ENCODE measurements around the gene GPR153.

The GPR153 gene

DNA sequence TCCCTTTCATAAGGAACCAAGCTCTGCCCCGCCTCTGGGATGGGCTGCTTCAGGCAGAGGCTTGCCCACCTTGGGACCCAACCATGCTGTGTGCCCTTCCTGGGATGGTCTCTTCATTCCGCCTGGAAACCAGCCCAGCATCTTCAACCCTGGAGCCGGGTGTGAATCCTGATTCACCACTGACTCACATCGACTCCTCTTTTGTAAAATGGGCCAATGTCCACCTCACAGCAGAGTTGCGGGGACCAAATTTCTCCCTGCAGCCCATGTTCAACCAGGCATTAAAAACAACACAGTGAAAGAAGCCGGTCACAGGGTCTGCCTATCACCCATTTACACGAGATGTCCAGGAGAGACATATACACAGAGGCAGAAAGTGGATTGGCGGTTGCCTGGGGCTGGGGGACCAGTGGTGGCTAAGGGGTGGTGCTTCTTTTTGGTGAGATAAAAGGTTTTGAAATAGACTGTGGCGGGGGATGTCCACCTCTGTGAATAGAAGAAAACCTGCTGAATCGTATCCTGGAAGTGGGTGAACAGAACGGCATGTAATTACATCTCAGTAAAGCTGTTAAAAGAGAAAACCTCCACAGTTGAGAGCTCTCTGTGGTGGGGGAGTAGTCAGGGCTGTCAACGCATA lies 6.9 kb upstream of the GPR153 start:
- no peak overlapping the region for H3K4me3 ChIP-seq (ENCODE audit: low read depth in 1 of 2, low read length in 2 of 2)
- H3K27ac ChIP-seq (ENCODE audit: low read depth, low read length), result no peak overlapping the region
- no peaks in the 10 kb centered on the region for H3K9me3 ChIP-seq (ENCODE audit: low read length)
- peaks cover 18% of the 10 kb centered on the region for H3K4me1 ChIP-seq (ENCODE audit: insufficient read depth, low read length)
- no peaks in the 10 kb centered on the region for H3K36me3 ChIP-seq (ENCODE audit: insufficient read depth, low read length)
- no peaks in the 10 kb centered on the region for H3K27me3 ChIP-seq (ENCODE audit: control insufficient read depth in 1 of 2, insufficient read depth in 2 of 2, low read length in 2 of 2)
- no peak overlapping the region for H3K9ac ChIP-seq (ENCODE audit: low read length)

DNA sequence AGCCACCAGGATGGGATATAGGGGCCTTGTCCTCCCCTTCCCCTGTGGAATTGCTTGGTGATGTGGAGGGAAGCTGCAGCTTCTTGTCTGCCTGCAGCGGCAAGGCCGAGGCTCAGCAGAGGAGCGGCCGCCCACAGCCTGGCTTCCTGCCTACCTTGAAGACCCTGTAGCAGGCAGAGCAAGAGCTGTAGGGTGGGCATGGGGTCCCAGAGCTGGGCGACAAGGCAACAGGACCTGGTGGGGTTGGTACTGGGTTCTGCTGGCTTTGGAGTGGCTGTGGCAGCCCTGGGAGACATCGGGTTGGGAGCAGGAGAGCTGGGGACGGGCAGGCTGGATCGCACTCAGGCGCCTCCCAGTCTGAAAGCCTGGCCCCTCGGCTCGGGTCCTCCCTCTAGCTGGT lies 5.7 kb upstream of the GPR153 start:
- peaks cover 18% of the 10 kb centered on the region for H3K4me1 ChIP-seq (ENCODE audit: insufficient read depth, low read length)
- no peak overlapping the region for H3K9ac ChIP-seq (ENCODE audit: low read length)
- H3K36me3 ChIP-seq (ENCODE audit: insufficient read depth, low read length), result no peaks in the 10 kb centered on the region

DNA sequence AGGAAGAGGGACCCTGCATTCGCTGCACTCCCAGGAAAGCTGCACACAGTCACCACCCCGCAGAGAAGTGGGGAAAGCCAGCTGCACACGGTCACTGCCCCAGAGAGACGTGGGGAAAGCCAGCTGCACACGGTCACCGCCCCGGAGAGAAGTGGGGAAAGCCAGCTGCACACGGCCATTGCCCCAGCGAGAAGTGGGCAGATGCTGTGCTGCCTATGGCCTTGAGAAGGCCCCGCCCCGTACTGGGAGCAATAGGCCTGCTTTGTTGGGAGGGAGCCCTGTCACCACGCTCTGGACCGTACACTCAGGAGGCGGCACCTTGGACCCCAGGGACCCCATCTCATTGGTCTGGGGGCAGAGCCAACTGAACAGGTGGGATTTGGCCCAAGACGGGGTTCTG lies 4.3 kb upstream of the GPR153 start:
- Histone ChIP-seq H3K4me1 (ENCODE audit: insufficient read depth, low read length) (peaks cover 13% of the 10 kb centered on the region), H3K4me3 (ENCODE audit: low read depth in 1 of 2, low read length in 2 of 2) (no peak overlapping the region), H3K36me3 (ENCODE audit: insufficient read depth, low read length) (no peaks in the 10 kb centered on the region), H3K27ac (ENCODE audit: low read depth, low read length) (no peak overlapping the region), H3K27me3 (ENCODE audit: control insufficient read depth in 1 of 2, insufficient read depth in 2 of 2, low read length in 2 of 2) (peaks cover 0 to 7% of the 10 kb centered on the region in 2 donors), H3K9ac (ENCODE audit: low read length) (no peak overlapping the region), H3K9me3 (ENCODE audit: low read length) (no peaks in the 10 kb centered on the region)

More for the DNA sequence above, 5.7 kb upstream of the GPR153 start:
- H3K4me3 ChIP-seq (ENCODE audit: low read depth in 1 of 2, low read length in 2 of 2), result no peak overlapping the region
- peaks cover 0 to 2% of the 10 kb centered on the region in 2 donors for H3K27me3 ChIP-seq (ENCODE audit: control insufficient read depth in 1 of 2, insufficient read depth in 2 of 2, low read length in 2 of 2)
- H3K27ac ChIP-seq (ENCODE audit: low read depth, low read length), result no peak overlapping the region
- H3K9me3 ChIP-seq (ENCODE audit: low read length), result no peaks in the 10 kb centered on the region

- Histone ChIP-seq H3K9ac (ENCODE audit: low read length) (no peak overlapping the region), H3K36me3 (ENCODE audit: insufficient read depth, low read length) (no peaks in the 10 kb centered on the region), H3K4me3 (ENCODE audit: low read depth in 1 of 2, low read length in 2 of 2) (no peak overlapping the region), H3K27ac (ENCODE audit: low read depth, low read length) (no peak overlapping the region), H3K9me3 (ENCODE audit: low read length) (no peaks in the 10 kb centered on the region), H3K4me1 (ENCODE audit: insufficient read depth, low read length) (no peaks in the 10 kb centered on the region), H3K27me3 (ENCODE audit: control insufficient read depth in 1 of 2, insufficient read depth in 2 of 2, low read length in 2 of 2) (peaks cover 0 to 7% of the 10 kb centered on the region in 2 donors)
Observed at GRCh38 chr1:6263716-6264115, 2.8 kb upstream of the GPR153 start.

- Histone ChIP-seq H3K4me3 (ENCODE audit: low read depth in 1 of 2, low read length in 2 of 2) (no peak overlapping the region), H3K9ac (ENCODE audit: low read length) (no peak overlapping the region), H3K36me3 (ENCODE audit: insufficient read depth, low read length) (no peaks in the 10 kb centered on the region), H3K9me3 (ENCODE audit: low read length) (no peaks in the 10 kb centered on the region), H3K27me3 (ENCODE audit: control insufficient read depth in 1 of 2, insufficient read depth in 2 of 2, low read length in 2 of 2) (peaks cover 0 to 7% of the 10 kb centered on the region in 2 donors), H3K27ac (ENCODE audit: low read depth, low read length) (no peak overlapping the region), H3K4me1 (ENCODE audit: insufficient read depth, low read length) (no peaks in the 10 kb centered on the region)
Observed at GRCh38 chr1:6262555-6263420, 1.9 kb upstream of the GPR153 start.

DNA sequence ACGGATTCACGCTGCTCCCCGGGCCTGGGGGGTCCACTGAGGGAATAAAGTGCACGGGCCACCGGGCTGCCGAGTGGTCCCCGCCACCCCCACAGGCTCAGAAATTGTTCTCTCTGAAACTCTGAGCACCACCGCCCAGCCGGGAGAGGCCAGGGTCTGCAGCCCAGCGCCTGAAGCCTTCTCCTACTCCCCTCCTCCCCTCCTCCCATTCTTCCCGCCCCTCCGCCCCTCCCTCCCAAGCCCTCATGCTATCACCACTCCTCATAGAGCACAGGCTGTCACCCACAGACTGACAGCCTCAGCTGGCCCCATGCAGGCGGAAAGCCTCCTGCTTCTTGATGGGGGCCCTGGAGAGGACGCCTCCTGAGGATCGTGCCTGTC lies 707 bp upstream of the GPR153 start:
- H3K27me3 ChIP-seq (ENCODE audit: control insufficient read depth in 1 of 2, insufficient read depth in 2 of 2, low read length in 2 of 2), result peaks cover 0 to 7% of the 10 kb centered on the region in 2 donors
- H3K27ac ChIP-seq (ENCODE audit: low read depth, low read length), result no peak overlapping the region
- peak overlapping the region in 1 of 2 donors; percentile 1 for H3K4me3 ChIP-seq (ENCODE audit: low read depth in 1 of 2, low read length in 2 of 2)
- H3K36me3 ChIP-seq (ENCODE audit: insufficient read depth, low read length), result no peaks in the 10 kb centered on the region
- H3K9me3 ChIP-seq (ENCODE audit: low read length), result no peaks in the 10 kb centered on the region
- H3K4me1 ChIP-seq (ENCODE audit: insufficient read depth, low read length), result no peaks in the 10 kb centered on the region
- no peak overlapping the region for H3K9ac ChIP-seq (ENCODE audit: low read length)

DNA sequence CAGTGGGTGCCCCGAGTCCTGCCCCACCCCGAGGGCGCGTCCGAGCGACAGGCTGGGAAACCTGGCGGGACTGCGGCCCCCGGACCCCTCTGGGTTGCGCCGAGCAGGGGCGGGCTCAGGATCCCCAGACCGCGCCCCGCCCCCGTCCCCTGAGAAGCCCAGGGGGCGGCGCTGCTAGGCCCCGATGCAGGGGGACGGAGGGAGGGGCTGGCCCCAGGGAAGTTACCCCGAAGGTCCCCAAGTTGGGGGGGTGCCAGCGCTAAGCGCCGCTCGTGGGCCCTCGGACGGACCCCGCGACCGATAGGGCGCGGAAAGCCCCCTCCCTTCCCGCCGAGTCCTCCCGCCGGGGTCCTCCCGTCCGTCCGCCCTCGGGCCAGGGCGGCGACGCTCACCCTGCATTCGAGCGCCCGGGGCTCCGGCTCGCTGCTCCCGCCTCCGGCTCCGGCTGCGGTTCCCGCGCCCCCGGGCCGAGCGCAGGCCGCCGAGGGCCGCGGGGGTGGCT lies 414 bp downstream of the GPR153 start:
- Histone ChIP-seq H3K9ac (ENCODE audit: low read length) (no peak overlapping the region), H3K4me3 (ENCODE audit: low read depth in 1 of 2, low read length in 2 of 2) (peak overlapping the region in 1 of 2 donors; percentile 75), H3K27me3 (ENCODE audit: control insufficient read depth in 1 of 2, insufficient read depth in 2 of 2, low read length in 2 of 2) (peaks cover 0 to 7% of the 10 kb centered on the region in 2 donors), H3K9me3 (ENCODE audit: low read length) (no peaks in the 10 kb centered on the region), H3K36me3 (ENCODE audit: insufficient read depth, low read length) (no peaks in the 10 kb centered on the region), H3K4me1 (ENCODE audit: insufficient read depth, low read length) (no peaks in the 10 kb centered on the region), H3K27ac (ENCODE audit: low read depth, low read length) (no peak overlapping the region)

DNA sequence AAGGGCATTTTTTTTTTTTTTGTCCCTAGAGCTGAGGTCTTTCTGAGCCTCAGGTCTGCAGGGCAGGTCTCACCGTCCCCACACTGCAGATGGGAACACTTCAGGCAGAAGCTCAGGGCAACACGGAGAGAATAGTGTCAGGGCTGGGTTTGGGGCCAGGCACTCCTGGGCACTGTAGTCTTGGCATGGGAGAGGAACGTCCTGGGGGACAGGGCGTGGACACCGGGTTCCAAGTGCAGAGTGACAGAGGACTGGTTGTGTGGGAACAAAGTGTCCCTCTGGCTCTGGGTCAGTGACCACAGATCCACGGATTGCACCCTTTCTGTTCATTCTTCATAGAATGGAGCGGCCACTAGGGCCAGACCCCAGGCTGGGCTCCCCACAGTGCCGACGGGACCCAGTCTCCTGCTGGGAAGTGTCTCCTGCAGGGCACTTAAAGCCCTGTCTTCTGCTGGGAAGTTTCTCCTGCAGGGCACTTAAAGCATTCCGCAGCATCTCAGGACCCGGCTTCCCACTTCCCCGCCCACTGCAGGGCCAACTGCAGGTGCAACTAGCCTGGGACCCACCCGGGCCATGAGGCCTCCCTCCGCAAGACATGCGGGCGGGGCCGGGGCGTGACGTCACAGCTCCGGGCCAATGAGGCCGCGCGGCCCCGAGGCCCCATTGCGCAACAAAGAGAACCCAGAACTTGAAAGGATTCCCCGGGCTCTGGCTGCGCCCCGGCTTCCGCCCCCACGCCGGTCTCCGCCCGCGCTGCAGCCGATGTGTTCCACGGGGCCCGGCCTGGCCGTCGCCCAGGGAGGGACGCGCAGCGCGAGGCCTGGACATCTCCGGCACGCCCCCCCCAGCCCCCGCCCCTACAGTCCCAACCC lies 1.2 kb downstream of the GPR153 start:
- no peak overlapping the region for H3K27ac ChIP-seq (ENCODE audit: low read depth, low read length)
- peaks cover 0 to 7% of the 10 kb centered on the region in 2 donors for H3K27me3 ChIP-seq (ENCODE audit: control insufficient read depth in 1 of 2, insufficient read depth in 2 of 2, low read length in 2 of 2)
- no peaks in the 10 kb centered on the region for H3K9me3 ChIP-seq (ENCODE audit: low read length)
- no peak overlapping the region for H3K9ac ChIP-seq (ENCODE audit: low read length)
- H3K4me3 ChIP-seq (ENCODE audit: low read depth in 1 of 2, low read length in 2 of 2), result peak overlapping the region in 1 of 2 donors; percentile 75
- no peaks in the 10 kb centered on the region for H3K36me3 ChIP-seq (ENCODE audit: insufficient read depth, low read length)
- no peaks in the 10 kb centered on the region for H3K4me1 ChIP-seq (ENCODE audit: insufficient read depth, low read length)

GRCh38 chr1:6258675-6259074 lies 2.2 kb downstream of the GPR153 start:
- Histone ChIP-seq H3K36me3 (ENCODE audit: insufficient read depth, low read length) (no peaks in the 10 kb centered on the region), H3K27me3 (ENCODE audit: control insufficient read depth in 1 of 2, insufficient read depth in 2 of 2, low read length in 2 of 2) (peaks cover 0 to 7% of the 10 kb centered on the region in 2 donors), H3K27ac (ENCODE audit: low read depth, low read length) (no peak overlapping the region), H3K9me3 (ENCODE audit: low read length) (no peaks in the 10 kb centered on the region), H3K4me3 (ENCODE audit: low read depth in 1 of 2, low read length in 2 of 2) (no peak overlapping the region), H3K9ac (ENCODE audit: low read length) (no peak overlapping the region), H3K4me1 (ENCODE audit: insufficient read depth, low read length) (no peaks in the 10 kb centered on the region)

- Histone ChIP-seq H3K27ac (ENCODE audit: low read depth, low read length) (no peak overlapping the region), H3K27me3 (ENCODE audit: control insufficient read depth in 1 of 2, insufficient read depth in 2 of 2, low read length in 2 of 2) (peaks cover 0 to 7% of the 10 kb centered on the region in 2 donors), H3K4me1 (ENCODE audit: insufficient read depth, low read length) (no peaks in the 10 kb centered on the region), H3K4me3 (ENCODE audit: low read depth in 1 of 2, low read length in 2 of 2) (no peak overlapping the region), H3K9ac (ENCODE audit: low read length) (no peak overlapping the region), H3K9me3 (ENCODE audit: low read length) (no peaks in the 10 kb centered on the region), H3K36me3 (ENCODE audit: insufficient read depth, low read length) (no peaks in the 10 kb centered on the region)
Observed at GRCh38 chr1:6257541-6258069, 3.3 kb downstream of the GPR153 start.

DNA sequence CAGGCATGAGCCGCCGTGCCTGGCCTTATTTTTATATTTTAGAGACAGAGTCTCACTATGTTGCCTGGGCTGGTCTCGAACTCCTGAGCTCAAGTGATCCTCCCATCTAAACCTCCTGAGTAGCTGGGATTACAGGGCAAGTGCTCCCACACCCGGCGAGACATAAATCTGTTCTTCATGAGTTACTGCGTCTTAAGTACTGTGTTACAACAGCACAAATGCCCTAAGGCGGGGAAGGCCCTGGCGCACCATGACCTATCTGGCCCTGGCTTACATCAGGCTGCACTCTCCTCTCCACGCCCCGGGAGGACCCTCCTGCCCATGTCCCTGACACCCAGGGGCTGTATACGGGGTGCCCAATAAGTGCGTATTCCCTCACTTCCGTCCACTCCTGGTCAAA lies 4.3 kb downstream of the GPR153 start:
- no peak overlapping the region for H3K9ac ChIP-seq (ENCODE audit: low read length)
- H3K27ac ChIP-seq (ENCODE audit: low read depth, low read length), result no peak overlapping the region
- H3K27me3 ChIP-seq (ENCODE audit: control insufficient read depth in 1 of 2, insufficient read depth in 2 of 2, low read length in 2 of 2), result peaks cover 0 to 11% of the 10 kb centered on the region in 2 donors
- no peaks in the 10 kb centered on the region for H3K36me3 ChIP-seq (ENCODE audit: insufficient read depth, low read length)
- H3K9me3 ChIP-seq (ENCODE audit: low read length), result no peaks in the 10 kb centered on the region
- H3K4me1 ChIP-seq (ENCODE audit: insufficient read depth, low read length), result no peaks in the 10 kb centered on the region
- H3K4me3 ChIP-seq (ENCODE audit: low read depth in 1 of 2, low read length in 2 of 2), result no peak overlapping the region
